ENCODE results near the gene ZDHHC21.

The ZDHHC21 gene

DNA sequence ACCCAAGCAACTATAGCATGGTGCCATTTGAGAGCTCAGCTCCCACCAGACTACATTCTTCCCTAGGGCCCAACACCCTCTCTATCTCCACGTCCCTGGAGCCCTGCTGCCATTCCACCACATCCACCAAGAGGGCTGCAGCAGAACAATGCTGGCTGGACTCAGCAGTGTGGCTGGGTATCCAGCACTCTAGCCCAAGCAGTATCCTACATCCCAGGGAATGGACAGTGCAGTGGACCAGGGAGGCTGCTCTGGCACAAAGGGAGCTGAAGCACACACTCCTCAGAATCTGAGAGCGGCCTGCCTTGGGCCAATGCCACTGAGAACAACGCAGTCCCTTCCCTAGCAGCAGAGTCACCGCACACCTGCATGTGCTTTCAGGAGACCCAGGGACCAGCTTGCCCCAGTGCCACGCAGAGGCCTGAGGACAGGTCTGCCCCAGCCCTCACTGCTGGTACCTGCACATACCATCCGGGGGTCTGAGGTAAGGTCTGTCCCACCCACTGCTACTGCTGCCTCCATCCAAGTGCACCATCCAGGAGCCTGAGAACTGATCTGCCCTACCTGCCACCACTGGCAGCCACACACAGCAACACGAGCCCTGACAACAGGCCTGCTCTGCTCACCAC lies 95.9 kb downstream of the ZDHHC21 start:
- DNase-seq = no peak

DNA sequence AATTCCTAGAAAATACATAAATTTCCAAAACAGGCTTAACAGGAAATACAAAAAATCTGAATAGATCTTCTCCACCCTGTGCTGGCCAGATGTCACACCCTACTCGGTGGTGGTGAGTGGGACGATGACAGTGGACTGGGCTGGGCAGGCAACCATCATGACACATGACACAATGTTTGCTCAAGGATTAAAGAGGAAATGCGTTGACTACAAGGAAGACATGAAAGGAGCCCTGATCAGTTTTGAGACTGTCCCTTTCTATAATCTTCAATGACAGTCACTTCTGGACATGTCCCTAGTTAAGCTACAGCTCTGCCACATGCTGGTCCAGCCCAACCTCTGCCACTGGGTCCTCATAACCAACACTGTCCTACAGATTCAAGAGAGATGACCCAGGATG lies 99.8 kb downstream of the ZDHHC21 start:
- DNase-seq = no peak

DNA sequence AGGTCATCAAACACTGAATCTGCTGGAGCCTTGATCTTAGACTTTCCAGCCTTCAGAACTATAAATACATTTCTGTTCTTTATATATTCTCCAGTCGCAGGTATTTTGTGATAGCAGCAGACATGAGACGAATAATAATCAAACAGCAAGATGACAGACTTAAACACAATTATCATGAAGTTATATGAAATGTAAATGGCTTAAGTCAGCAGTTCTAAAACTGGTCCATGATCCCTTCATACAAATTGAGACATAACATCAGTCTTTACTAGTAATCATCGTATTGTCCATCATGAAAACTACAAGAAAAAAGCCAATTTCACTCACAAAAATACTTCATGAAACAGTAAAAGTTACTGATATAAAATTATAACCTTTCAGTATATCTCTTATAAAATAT lies 101.8 kb downstream of the ZDHHC21 start:
- DNase-seq = no peak

- no peak for DNase-seq
Observed at GRCh38 chr9:14585730-14586473, 107.3 kb downstream of the ZDHHC21 start.

- DNase-seq = no peak
Observed at GRCh38 chr9:14584571-14584970, 108.7 kb downstream of the ZDHHC21 start.

DNA sequence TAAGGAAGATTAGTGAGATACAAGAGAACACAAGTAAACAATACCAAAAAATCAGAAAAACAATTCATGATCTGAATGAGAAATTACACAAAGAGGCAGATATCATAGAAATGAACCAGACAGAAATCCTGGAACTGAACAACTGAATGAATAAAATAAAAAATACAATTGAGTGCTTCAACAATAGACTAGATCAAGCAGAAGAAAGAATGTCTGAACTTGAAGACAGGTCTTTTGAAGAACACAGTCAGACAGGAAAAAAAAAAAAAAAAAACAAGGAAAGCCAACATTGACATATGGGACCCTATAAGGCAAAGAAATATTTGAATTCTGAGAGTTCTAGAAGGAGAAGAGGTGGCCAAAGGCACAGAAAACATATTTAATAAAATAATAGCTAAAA lies 115.2 kb downstream of the ZDHHC21 start:
- no peak for DNase-seq

GRCh38 chr9:14574173-14574572 lies 119.1 kb downstream of the ZDHHC21 start:
- no peak for DNase-seq

GRCh38 chr9:14573319-14573718 lies 119.9 kb downstream of the ZDHHC21 start:
- DNase-seq = no peak

GRCh38 chr9:14565352-14566016 lies 127.7 kb downstream of the ZDHHC21 start:
- no peak for DNase-seq

- DNase-seq = no peak
Observed at GRCh38 chr9:14563902-14564624, 129.2 kb downstream of the ZDHHC21 start.

DNA sequence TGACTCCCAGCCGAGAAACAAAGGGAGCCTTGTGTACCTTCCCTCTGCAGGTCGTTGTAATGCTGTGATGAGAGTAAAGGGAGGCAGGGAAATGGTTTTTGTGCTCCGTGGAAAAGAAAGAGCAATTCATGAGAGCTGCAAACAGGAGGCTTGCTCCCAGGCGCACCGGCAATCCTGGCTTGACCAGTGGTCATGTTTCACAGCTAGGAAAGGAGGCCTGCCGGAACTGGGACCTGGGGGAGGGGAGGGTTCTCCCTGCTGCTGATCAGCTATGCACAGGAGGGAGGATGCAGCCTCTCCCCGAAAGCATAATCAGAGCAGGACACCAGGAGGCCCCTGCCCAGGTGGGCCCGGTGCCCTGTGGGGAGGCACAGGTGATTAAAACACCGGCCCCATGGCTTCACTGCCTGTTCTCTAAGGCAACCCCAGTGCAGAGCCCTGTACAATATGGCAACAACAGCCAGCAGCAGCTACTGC lies 131.3 kb downstream of the ZDHHC21 start:
- no peak for DNase-seq
